Upper lobe of left lung (tissue), 4 donors: ENCODE measurements around the gene LOXL4.

ENCODE experiments used
- CTCF ChIP-seq, 6 experiments: fragments of 450-650 bp in 4 of 6; fragments of 200-600 bp in 2 of 6; sonication (generic) in 2 of 6; IDR thresholded peaks; one replicate each; pipeline ENCODE4 v1.5.1; 2016 to 2019; ENCODE audit warnings: antibody characterized with exemption in 6 of 6
- POLR2A ChIP-seq, 4 donors: fragments of 450-650 bp; IDR thresholded peaks; one replicate each; pipeline ENCODE4 v1.5.1; 2016 to 2017; ENCODE audit warnings: antibody characterized with exemption in 4 of 4, mild to moderate bottlenecking in 2 of 4

- TF ChIP-seq CTCF (IDR thresholded peaks at IDR 0.05) = no peak
- TF ChIP-seq POLR2A (IDR thresholded peaks at IDR 0.05) = no peak
These were observed 48.7 kb upstream of the LOXL4 start for GRCh38 chr10:98316661-98317060.
